NCI-H2171 (cell line): ENCODE data around the gene CFAP210.

Experiments used
- DNase-seq: peaks from one replicate; lab custom pipeline; 2025; lab: John Stamatoyannopoulos, UW

CFAP210 gene, protein sequence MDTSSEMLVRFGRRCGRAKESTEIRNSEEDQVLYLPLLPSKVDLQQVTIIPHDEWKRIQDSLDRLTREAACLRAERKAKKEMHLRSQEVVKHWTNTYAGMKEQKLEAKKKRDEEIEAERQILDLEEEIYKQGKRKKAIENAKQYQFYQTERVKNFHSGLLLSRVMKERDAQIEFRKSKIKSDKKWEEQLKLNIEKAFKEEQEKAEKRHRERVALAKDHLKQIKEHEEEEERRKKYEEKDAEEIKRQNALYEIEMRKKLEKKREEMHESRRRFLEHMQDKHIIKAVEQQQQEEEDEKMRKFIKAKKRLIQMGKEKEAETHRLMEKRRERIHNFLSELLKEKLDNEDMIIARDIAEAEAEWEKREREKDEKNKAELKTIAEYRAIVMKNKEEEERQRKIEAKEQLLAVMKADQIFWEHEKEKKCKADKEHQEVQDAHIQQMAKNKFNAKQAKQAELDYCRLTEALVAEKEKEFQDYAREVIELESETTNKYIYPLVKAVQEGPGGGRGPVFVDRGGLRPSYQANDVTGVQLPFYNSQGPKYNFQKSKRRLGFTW

DNA sequence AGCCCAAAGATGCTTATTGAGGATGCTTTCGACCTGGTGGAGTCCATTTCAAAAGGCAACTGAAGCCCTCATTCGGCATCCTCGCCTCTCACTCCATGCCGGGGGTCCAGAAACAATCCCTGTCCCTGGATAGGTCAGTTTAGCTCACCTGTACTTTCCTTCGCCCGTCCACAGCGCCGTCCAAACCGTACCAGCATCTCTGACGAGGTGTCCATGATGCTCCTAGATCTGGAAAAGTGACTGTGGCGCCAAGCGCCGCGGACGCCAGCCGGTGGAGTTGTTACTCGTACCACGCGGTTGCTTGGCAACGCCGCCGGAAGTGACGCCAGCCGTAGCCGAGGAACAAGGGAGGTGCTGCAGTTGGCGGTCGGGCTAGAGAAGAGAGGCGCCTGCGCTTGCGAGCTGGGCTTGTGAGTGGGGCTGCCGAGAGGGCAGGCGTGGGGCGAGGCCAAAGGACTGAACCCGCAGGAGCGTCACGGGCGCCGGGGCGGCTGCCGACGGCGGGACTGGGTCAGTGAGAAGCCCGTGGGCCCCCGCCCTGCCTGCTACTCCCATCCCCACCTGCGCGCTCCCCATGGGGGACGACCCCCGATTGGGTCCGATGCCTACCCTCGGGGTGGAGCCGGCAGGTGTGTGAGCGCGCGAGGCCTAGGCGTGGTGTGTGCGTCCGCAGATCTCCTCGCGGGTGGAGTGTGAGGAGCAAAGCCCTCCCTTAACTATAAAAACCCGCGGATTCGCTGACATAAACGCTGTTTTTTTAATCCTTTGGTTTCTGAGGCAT, at the start of gene CFAP210, which contains the start of gene PHOSPHO2:
Gene CFAP210, minus strand, starts transcription at position 293 of the 781 bp plus-strand sequence. Its CDS starts 78 bp downstream, at position 215.
Gene PHOSPHO2, plus strand, starts transcription at position 357 of the 781 bp plus-strand sequence. CDS start 6,503 bp downstream, outside the sequence.
- DNase-seq = peak; percentile 93

- DNase-seq = no peak
These were observed 49.3 kb upstream of the CFAP210 start for GRCh38 chr2:169743549-169743948.

GRCh38 chr2:169739351-169739750, 45.1 kb upstream of the CFAP210 start:
- DNase-seq = no peak

DNA sequence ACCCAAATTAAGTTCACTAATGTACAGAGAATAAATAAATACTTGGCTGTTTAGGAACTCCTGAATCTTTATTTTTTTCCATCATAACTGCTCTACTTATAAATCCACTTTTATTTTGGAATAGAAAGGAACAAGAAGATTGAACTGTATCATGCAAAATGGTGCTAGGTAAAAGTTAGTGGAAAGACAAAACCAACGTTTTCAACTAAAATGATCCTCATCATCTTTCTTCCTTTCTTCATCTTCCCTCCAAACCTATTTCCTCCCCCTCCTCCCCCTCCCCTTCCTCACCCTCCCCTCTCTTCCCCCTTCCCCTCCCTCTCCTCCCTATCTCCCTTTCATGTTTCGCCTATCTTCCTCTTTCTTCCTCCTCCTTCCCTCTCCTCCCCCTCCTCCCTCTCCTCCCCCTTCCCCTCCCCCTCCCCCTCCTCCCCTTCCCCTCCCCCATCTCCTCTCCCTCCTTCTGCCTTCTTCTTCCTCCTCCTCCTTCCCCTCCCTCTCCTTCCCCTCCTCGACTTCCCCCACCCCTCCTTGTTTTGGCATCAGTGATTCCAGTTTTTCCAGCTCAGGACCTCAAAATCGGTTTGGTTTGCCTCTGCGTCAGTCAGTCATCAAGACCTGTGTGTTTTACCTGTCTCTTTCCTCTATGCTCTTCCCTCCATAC, 44.5 kb upstream of the CFAP210 start:
- no peak for DNase-seq

- no peak for DNase-seq
These were observed 42.7 kb upstream of the CFAP210 start for GRCh38 chr2:169736902-169737301.

DNA sequence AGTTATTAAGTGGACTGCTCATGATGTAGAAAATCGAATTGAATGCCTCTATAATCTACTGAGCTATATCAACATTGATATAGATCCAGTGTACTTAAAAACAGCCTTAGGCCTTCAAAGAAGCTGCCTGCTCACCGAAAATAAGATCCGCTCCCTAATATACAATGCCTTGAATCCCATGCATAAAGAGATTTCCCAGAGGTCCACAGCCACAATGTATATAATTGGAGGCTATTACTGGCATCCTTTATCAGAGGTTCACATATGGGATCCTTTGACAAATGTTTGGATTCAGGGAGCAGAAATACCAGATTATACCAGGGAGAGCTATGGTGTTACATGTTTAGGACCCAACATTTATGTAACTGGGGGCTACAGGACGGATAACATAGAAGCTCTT, 41.4 kb upstream of the CFAP210 start:
- no peak for DNase-seq

DNA sequence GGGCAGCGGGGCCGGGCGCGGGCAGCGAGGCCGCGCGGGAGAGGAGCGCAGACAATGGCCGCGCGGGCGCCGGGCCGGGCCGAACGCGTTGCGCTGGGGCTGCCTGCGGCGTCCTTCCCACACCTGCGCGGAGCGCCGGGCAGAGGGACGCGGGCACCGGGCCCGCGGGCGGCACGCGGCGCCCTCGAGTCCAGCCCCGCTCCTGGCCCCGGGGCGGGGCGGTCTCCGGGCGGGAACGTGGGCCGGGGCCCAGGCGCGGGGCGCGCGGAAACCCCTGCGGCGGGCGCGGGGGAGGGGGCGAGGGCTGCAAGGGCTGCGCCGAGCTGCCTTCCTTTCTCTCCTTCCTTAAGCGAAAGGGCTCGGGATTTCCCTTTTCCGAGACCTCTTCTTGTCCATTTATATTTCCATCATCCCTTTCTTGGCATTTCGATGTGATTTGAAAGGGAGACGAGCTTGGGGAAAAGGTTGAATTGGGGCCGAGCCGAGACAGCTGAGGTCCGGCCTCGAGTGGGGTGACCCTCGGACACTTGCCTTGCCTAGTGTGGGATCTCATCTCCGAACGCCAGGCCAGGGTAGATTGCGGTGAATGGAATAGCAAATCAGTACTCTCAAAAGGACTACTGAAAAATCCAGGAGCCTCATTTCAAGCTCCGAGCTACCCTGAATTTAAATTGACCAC, 40.1 kb upstream of the CFAP210 start:
- DNase-seq = peak; percentile 21

- no peak for DNase-seq
These were observed 38.6 kb upstream of the CFAP210 start for GRCh38 chr2:169732583-169733358.

DNA sequence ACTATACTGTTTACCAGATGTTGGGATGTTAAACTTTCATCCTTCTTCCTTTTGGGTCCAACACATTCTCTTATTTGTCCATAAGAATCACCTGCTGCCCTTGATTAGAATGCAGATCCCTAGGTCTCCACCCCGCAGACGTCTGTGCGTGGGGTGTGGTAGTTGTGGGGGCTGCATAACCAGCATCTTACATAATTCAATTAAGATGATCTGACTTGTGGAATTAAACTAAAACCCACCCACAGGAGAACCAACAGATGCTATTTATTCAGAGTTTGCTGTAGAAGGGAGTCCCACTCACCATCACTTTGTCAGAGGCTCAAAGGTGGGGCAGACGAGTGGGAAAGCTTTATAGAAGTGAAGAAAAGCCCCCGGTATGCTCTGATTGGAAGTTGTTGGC, 37.9 kb upstream of the CFAP210 start:
- no peak for DNase-seq

DNA sequence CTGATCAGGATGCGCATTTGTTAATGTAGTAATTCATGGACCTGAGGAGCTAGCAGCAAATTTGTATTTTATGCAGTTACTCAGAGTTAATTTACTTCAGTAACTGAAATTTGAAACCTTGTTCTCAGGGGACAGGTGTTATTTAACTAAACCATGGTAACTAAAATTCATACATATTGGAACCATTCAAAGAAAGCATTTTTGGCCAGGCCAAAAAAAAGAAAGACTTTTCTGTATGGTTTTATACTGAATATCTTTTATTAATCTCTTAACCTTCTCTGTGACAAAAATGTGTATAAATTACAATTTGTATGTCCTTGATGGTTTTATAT, 35.0 kb upstream of the CFAP210 start:
- DNase-seq = no peak

GRCh38 chr2:169727065-169727464, 32.9 kb upstream of the CFAP210 start:
- no peak for DNase-seq

DNA sequence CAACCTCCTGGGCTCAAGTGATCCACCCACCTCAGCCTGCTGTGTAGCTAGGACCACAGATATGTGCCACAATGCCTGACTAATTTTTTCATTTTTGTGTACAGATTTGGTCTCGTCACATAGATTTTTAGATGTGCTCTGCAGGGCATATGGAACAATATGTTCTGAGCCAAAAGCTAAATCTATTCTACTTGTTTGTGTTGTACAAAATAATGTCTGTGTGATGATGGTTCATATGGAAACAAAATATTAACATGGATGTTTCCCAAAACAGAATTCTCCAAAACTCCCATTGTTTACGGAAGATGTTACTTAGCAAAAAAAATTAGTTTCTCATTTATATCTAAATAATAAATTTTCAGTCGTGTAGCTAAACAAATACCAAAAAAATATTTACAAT, 26.8 kb upstream of the CFAP210 start:
- no peak for DNase-seq

- no peak for DNase-seq
These were observed 24.8 kb upstream of the CFAP210 start for GRCh38 chr2:169718930-169719504.

DNA sequence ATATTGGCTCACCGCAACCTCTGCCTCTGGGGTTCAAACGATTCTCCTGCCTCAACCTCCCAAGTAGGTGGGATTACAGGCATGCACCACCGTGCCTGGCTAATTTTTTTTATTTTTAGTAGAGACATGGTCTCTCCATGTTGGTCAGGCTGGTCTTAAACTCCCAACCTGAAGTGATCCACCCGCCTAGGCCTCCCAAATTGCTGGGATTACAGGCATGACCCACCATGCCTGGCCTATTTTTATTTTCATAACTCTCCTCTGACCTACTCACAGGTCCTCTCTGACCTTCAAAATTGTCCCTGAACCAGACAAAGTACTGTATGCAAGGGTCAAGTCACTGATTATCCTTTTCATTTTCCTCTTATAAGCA, 23.5 kb upstream of the CFAP210 start:
- DNase-seq = no peak

GRCh38 chr2:169716938-169717690, 22.9 kb upstream of the CFAP210 start:
- DNase-seq = no peak

DNA sequence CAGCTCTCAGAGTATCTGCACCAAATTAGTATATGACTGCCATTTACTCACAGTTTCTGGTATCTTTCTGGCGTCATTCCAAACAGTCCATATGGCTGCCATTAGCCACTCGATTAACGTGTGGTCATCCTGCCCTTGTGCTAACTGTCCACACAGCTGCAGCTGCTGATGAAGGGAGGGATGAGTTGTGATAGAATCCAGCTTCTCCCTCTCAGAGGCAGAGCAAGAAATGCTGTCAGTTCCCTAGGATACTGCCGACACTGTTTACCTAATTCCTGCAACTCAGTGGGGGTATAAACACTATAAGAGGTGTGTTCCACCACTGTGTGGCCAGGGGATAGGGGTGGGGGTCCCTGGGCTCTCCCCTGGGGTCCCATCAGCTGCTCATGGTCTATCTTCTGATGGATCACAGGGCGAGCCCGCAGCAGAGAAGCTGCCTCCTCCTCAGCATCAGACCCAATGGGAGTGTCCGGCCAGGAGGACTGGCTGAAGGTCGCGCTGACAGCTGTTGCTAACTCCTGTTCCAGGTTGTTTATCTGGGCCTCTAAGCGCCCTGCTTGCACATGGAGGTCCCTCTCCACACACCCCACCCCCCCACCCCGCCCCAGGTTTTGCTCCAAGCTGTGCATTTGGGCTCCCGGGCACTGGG, 22.2 kb upstream of the CFAP210 start:
- DNase-seq = no peak

DNA sequence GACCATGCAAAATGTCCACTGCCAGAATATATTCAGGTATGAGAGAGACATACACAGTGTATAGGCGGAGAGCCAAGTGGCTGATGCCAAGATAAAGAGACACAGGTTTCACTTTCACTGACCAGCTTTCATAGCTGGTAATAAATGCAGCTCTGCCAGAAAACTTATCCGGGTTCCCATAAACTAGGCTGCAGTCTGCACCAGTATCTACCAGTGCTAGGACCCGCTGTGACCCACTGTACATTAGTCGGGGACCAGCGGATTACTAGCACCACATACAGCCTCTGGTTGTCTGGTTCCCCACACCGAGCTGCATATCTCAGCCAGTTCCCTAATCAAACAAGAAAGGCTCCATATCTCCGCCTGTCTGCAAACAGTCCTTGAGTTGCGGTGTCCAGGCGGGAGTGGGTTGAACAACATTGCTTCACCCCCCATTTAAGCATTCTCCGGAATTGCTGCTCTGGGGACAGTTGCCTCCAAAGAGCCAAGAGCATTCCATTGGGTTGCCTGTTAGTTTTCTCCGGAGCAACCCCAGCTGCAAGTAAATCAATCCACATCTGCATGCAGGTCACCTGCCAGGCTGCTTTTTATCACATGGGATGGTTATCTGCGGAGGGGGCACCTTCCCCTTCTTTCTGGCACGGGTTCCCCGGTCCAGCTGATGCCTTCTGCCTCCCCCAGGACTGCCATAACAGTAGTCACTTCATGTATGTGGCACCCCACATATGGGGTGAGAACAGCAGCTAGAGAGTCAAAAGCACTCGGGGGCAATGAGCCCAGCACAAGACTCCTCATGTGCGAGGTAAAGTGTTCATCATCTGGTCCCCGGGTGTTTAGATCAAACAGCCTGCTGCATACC, 21.4 kb upstream of the CFAP210 start:
- DNase-seq = no peak

DNA sequence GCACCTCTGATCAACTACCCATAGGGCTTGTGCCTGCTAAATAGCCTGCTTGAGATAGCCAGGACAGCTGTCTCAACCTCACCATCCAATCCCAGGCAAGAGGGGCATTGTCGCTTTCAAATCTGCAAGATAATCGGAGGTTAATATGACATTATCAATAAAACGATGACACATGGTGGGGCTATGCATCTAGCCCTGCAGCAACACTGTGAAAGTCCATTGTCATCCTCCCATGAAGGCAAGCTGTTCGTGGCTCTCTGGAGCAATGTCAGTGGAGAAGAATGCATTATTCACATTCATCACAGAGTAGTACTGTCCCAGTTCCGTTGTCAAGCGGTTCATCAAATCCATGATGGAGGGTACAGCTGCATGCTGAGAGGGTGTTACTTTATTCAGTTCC, 20.5 kb upstream of the CFAP210 start:
- DNase-seq = no peak
